Activated CD8-positive, alpha-beta T cell treated with anti-CD3 and anti-CD28 coated beads for 36 hours (primary cell): ENCODE results near the gene HSPB1. TPM values are rescaled to one million over a fixed set of nuclear protein-coding genes. Genes with fewer than 3 reads are reported as not detected.
A peak's percentile ranks its signal among the peaks of the same experiment; 100 is the strongest.
"Not testable (repeated sequence)": the region's sequence is repeated elsewhere in the genome, so short reads cannot be mapped to it uniquely, and the experiment has no call there.

Source experiments
- ATAC-seq: fragments of 200-7000 bp; cut with Tn5 transposase; one replicate; pipeline ENCODE4 v1.10.0; 2021; ENCODE audit warnings: mild to moderate bottlenecking, moderate library complexity
- CTCF ChIA-PET: fragments of 350-600 bp; sonication (Branson Sonifier 250); formaldehyde crosslinking; loops from one replicate; lab custom pipeline; 2021; ENCODE audit warnings: antibody characterized with exemption; lab: Charles Lee
- POLR2A ChIA-PET: fragments of 350-600 bp; sonication (Branson Sonifier 250); formaldehyde crosslinking; loops from one replicate; lab custom pipeline; 2021; ENCODE audit warnings: antibody characterized with exemption; lab: Charles Lee
- DNase-seq: peaks from one replicate; pipeline ENCODE4 v3.0.0-alpha.2; 2020
- H3K27ac Mint-ChIP-seq: one replicate; pipeline ENCODE4 v1.8.0; 2021; ENCODE audit warnings: mild to moderate bottlenecking, mixed read lengths
- H3K27me3 Mint-ChIP-seq: one replicate; pipeline ENCODE4 v1.8.0; 2021; ENCODE audit warnings: mixed read lengths
- H3K36me3 Mint-ChIP-seq: one replicate; pipeline ENCODE4 v1.8.0; 2021; ENCODE audit warnings: low read depth, mixed read lengths
- H3K4me1 Mint-ChIP-seq: one replicate; pipeline ENCODE4 v1.8.0; 2021; ENCODE audit warnings: low read depth, mixed read lengths
- H3K4me3 Mint-ChIP-seq: one replicate; pipeline ENCODE4 v1.8.0; 2021; ENCODE audit warnings: mild to moderate bottlenecking, moderate library complexity, mixed read lengths
- H3K9me3 Mint-ChIP-seq: one replicate; pipeline ENCODE4 v1.8.0; 2021; ENCODE audit warnings: mixed read lengths
- CTCF ChIP-seq: fragments of 200-600 bp; IDR thresholded peaks from one replicate; pipeline ENCODE4 v1.8.0; 2022; ENCODE audit warnings: antibody characterized with exemption, mild to moderate bottlenecking
- intact Hi-C: fragments of 100-400 bp; cut with micrococcal nuclease; formaldehyde crosslinking; loops from one replicate; pipeline ENCODE4 v1.10.0; 2022
- total RNA-seq, 2 experiments: library from RNA; stranded (reverse); gene quantifications; one replicate each; pipeline ENCODE4 v1.2.3, GENCODE V29; 2021

HSPB1 gene
- total RNA-seq, 2 experiments from 2014 or later: 104 to 109 TPM

DNA sequence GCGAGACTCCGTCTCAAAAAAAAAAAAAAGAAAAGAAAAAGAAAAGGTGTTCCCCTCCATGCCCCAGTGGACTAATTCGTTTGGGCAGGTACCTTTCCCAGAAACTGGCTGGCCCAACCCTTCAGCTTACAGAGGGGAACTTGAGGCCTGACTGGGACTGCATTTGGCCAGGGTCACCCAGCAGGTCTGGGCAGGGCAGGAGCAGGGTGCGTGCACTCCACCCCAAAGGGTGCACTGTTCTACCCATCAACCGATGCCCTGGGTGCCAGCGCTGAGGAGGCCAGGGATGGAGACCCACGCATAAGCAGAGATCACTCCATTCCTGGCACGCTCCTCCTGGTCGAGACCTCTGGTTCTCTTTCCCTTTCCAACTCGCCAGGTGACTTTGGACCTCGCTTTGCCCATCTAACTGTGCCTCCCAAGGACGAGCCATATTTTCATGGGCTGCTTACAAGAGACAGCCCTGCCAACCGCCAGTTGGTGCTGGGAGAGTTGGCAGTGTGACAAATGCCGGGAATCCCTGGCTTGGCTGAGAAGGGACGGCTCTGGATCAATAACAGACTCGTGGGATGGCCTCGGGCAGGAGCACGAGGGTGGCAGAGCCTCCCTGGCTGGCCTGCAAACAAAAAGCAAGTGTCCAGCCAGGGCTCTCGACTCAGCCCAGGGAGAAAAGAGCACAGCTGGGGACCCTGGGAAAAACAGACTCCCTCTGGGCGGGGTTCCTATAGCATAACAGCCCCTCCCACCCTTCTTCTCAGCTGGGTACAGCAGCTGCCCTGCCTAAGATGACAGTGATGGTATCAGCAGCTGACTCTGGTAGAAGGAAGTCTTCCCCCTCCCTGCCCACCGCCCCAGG is 7.9 kb downstream of the HSPB1 start:
- no peak for ATAC-seq

DNA sequence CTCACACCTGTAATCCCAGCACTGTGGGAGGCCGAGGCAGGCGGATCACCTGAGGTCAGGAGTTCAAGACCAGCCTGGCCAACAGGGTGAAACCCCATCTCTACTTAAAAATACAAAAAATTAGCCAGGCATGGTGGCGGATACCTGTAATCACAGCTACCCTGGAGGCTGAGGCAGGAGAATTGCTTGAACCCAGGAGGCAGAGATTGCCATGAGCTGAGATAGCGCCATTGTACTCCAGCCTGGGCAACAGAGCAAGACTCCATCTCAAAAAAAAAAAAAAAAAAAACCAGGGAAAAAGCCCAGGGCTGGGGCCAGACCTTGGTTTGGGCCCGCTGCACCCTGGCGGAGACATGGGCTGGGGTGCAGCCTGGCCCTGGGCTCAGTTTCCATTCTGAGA is 9.4 kb downstream of the HSPB1 start:
- H3K27ac Mint-ChIP-seq, H3K36me3 Mint-ChIP-seq, H3K9me3 Mint-ChIP-seq, H3K27me3 Mint-ChIP-seq, DNase-seq, H3K4me3 Mint-ChIP-seq, H3K4me1 Mint-ChIP-seq, intact Hi-C loops, ATAC-seq: not testable (repeated sequence)
- CTCF ChIA-PET: interaction anchor here (1.1 to 4.6 kb wide), 5 partner anchors 9 to 134 kb away, joined by 3 to 55 read pairs (median 14); partner anchors contain the start of gene HSPB1
- POLR2A ChIA-PET: interaction anchor here (1.6 kb wide), 1 partner anchor 14 kb away, joined by 3 read pairs; no protein-coding TSS in a partner anchor

More for the DNA sequence above, 7.9 kb downstream of the HSPB1 start:
- intact Hi-C loops: no loop called here
- no peaks in the 10 kb centered on the region for H3K27me3 Mint-ChIP-seq
- no peak for DNase-seq
- ChIA-PET CTCF (interaction anchor here (2.8 to 3.1 kb wide), 2 partner anchors 18 to 133 kb away, joined by 14 to 19 read pairs; no protein-coding TSS in a partner anchor), POLR2A (no interaction called here)
- H3K4me3 Mint-ChIP-seq: no peak overlapping the region
- H3K27ac Mint-ChIP-seq: no peak overlapping the region
- H3K4me1 Mint-ChIP-seq: peaks cover 4% of the 10 kb centered on the region
- H3K9me3 Mint-ChIP-seq: no peaks in the 10 kb centered on the region
- TF ChIP-seq CTCF: no peak
- no peaks in the 10 kb centered on the region for H3K36me3 Mint-ChIP-seq

- Mint-ChIP-seq H3K4me1 (peaks cover 20% of the 10 kb centered on the region), H3K27ac (peak overlapping the region; percentile 80), H3K36me3 (peaks cover 7% of the 10 kb centered on the region), H3K9me3 (no peaks in the 10 kb centered on the region), H3K4me3 (no peak overlapping the region), H3K27me3 (no peaks in the 10 kb centered on the region)
- POLR2A ChIA-PET: interaction anchor here (0.7 to 1.5 kb wide), 5 partner anchors 8 to 136 kb away, joined by 3 to 5 read pairs (median 4); no protein-coding TSS in a partner anchor
- CTCF ChIA-PET: interaction anchor here (0.5 to 5.8 kb wide), 36 partner anchors 11 to 265 kb away, joined by 3 to 78 read pairs (median 5); partner anchors contain the start of genes HSPB1 and MDH2
- intact Hi-C loops: loop anchor here (2.0 kb wide), 1 partner anchor 135 kb away; no protein-coding TSS in a partner anchor
- peak; percentile 65 for ATAC-seq
- peak; percentile 99 for TF ChIP-seq CTCF
- DNase-seq: peak; percentile 99
Observed at GRCh38 chr7:76314042-76314721, 11.7 kb downstream of the HSPB1 start.

DNA sequence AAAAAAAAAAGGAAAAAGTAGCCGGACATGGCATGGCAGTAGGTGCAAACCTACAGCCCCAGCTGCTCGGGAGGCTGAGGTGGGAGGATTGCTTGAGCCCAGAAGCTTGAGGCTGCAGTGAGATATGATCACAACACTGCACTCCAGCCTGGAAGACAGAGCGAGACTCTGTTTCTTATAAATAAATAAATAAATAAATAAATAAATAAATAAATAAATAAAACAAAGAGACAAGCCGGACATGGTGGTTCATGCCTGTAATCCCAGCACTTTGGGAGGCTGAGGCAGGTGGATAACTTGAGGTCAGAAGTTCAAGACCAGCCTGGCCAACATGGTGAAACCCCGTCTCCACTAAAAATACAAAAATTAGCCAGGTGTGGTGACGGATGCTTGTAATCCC is 12.3 kb downstream of the HSPB1 start:
- not testable (repeated sequence) for H3K27ac Mint-ChIP-seq, H3K36me3 Mint-ChIP-seq, H3K27me3 Mint-ChIP-seq, ATAC-seq, H3K4me3 Mint-ChIP-seq, H3K9me3 Mint-ChIP-seq
- intact Hi-C loops: loop anchor here (2.0 kb wide), 1 partner anchor 136 kb away; no protein-coding TSS in a partner anchor
- ChIA-PET POLR2A (interaction anchor here (1.3 to 1.5 kb wide), 4 partner anchors 9 to 137 kb away, joined by 4 to 5 read pairs (median 4); no protein-coding TSS in a partner anchor), CTCF (interaction anchor here (1.0 to 5.8 kb wide), 20 partner anchors 12 to 266 kb away, joined by 3 to 78 read pairs (median 7); partner anchors contain the start of genes HSPB1 and MDH2)
- H3K4me1 Mint-ChIP-seq: peaks cover 23% of the 10 kb centered on the region
- DNase-seq: peak; percentile 13

GRCh38 chr7:76315364-76315763 is 12.9 kb downstream of the HSPB1 start:
- TF ChIP-seq CTCF: no peak
- Mint-ChIP-seq H3K9me3 (no peaks in the 10 kb centered on the region), H3K4me1 (peaks cover 26% of the 10 kb centered on the region), H3K27me3 (no peaks in the 10 kb centered on the region), H3K36me3 (peaks cover 7% of the 10 kb centered on the region), H3K4me3 (no peak overlapping the region), H3K27ac (no peak overlapping the region)
- ATAC-seq: no peak
- peak; percentile 34 for DNase-seq
- ChIA-PET POLR2A (interaction anchor here (1.4 kb wide), 2 partner anchors 9 to 35 kb away, joined by 4 read pairs; no protein-coding TSS in a partner anchor), CTCF (interaction anchor here (3.1 to 5.8 kb wide), 4 partner anchors 12 to 138 kb away, joined by 21 to 78 read pairs (median 58); partner anchors contain the start of gene HSPB1)
- intact Hi-C loops: loop anchor here (2.0 kb wide), 1 partner anchor 137 kb away; no protein-coding TSS in a partner anchor
